GM13977 (cell line): ENCODE results near the gene RBSN.

Source experiments
- DNase-seq: peaks from one replicate; pipeline ENCODE4 v3.0.0; 2012; ENCODE audit warnings: low spot score
- in situ Hi-C: fragments of 300-500 bp; cut with MboI; formaldehyde crosslinking; loops from one replicate; pipeline ENCODE4 v1.12.0; 2022; ENCODE audit warnings: low sequenced_read_pairs, low pct_unique_long_range_greater_than_20kb, mixed read lengths, inconsistent platforms; ENCODE audit not compliant: unreplicated experiment
- TF ChIP-seq, protein P1 (sequence below): IDR thresholded peaks from 2 replicates; pipeline ENCODE4 v1.5.1; 2012; ENCODE audit warnings: mild to moderate bottlenecking, control low read depth; ENCODE audit not compliant: insufficient read depth; ENCODE audit errors: extremely low read depth, missing control alignments

Gene RBSN

GRCh38 chr3:15091575-15091974 is 7.4 kb downstream of the RBSN start:
- no peak for DNase-seq
- in situ Hi-C loops = no loop called here
- TF ChIP-seq, protein P1, sequence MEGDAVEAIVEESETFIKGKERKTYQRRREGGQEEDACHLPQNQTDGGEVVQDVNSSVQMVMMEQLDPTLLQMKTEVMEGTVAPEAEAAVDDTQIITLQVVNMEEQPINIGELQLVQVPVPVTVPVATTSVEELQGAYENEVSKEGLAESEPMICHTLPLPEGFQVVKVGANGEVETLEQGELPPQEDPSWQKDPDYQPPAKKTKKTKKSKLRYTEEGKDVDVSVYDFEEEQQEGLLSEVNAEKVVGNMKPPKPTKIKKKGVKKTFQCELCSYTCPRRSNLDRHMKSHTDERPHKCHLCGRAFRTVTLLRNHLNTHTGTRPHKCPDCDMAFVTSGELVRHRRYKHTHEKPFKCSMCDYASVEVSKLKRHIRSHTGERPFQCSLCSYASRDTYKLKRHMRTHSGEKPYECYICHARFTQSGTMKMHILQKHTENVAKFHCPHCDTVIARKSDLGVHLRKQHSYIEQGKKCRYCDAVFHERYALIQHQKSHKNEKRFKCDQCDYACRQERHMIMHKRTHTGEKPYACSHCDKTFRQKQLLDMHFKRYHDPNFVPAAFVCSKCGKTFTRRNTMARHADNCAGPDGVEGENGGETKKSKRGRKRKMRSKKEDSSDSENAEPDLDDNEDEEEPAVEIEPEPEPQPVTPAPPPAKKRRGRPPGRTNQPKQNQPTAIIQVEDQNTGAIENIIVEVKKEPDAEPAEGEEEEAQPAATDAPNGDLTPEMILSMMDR = no peak

DNA sequence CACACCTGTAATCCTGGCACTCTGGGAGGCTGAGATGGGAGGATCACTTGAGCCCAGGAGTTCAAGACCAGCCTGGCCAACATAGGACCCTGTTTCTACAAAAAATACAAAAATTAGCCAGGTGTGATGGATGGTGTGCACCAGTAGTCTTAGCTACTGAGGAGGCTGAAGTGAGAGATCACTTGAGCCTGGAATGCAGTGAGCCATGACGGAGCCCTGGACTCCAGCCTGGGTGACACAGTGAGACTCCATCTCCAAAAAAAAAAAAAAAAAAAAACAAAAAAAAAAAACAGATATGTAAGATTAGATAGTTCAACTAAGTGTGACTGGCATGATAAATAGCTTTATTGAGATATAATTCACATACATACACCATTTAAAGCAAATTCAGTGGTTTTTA is 9.7 kb downstream of the RBSN start:
- in situ Hi-C loops = no loop called here
- TF ChIP-seq, protein P1 = no peak
- DNase-seq = no peak

- DNase-seq = no peak
- TF ChIP-seq, protein P1 = no peak
- in situ Hi-C loops = no loop called here
Observed at GRCh38 chr3:15086699-15087098, 12.2 kb downstream of the RBSN start.

GRCh38 chr3:15086263-15086662 is 12.7 kb downstream of the RBSN start:
- in situ Hi-C loops = no loop called here
- TF ChIP-seq, protein P1 = no peak
- no peak for DNase-seq

DNA sequence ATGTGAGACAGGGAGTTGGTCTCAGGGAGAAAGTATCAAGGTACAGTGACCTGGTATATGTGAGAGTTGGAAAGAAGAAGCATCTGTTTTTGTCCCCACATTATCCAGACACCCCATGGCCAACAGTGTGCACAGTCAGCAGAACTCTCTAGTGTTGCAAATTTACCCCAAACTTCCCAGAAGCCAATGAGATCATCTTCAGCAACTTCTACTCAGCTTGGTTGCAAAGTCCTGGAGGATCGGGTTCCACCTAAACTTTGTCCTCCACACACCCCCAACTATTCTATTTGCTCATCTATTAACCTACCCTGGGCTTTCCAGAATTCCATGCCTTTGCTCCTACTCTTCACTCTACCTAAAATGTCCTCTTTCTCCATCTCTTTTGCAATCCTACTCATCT is 15.7 kb downstream of the RBSN start:
- in situ Hi-C loops = no loop called here
- DNase-seq = no peak
- TF ChIP-seq, protein P1 = no peak

DNA sequence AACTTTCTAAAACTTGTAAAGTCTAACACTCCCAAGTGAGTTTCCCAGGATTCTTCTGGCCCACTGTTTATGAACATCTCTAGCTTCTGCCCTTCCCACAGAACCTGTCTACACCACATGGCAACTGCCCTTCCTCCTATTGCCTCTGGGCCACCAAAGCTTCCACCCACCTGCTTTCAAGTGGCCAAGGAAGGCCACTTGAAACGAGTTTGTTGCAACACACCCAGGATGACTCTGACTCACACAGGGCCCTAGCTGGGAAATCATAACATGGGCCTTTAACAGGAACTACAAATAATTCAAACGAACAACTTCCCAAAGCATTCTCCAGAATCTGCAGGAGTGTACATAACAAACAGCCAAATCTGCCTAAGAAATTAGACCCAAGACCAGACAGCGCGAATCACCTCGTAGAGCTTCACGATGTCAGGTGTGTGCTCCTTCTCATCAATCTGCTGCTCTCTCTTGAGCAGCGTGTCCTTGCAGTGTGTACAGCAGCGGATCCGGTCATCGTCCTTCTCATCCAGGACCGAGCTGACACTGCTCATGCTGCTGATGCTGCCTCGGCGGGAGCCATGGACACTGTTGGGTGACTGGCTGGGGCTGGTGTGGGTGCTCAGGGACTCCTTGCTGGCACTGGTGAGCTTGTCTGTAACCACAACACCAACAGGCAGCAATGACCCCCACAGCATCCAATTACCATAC is 16.8 kb downstream of the RBSN start:
- in situ Hi-C loops = no loop called here
- no peak for DNase-seq

More for the DNA sequence above, 16.8 kb downstream of the RBSN start:
- TF ChIP-seq, protein P1 = no peak
